NCI-H1417 treated with DMSO at 0.1 percent for 48 hours (cell line): ENCODE measurements around the gene OAS3.
"Not testable (repeated sequence)": the region's sequence is repeated elsewhere in the genome, so short reads cannot be mapped to it uniquely, and the experiment has no call there.

Experiments
- DNase-seq: peaks from one replicate; lab custom pipeline; 2025; lab: John Stamatoyannopoulos, UW

Gene OAS3

GRCh38 chr12:112980491-112981158 lies 42.4 kb downstream of the OAS3 start:
- DNase-seq, result no peak

GRCh38 chr12:112985642-112986290 lies 47.5 kb downstream of the OAS3 start:
- no peak for DNase-seq

- no peak for DNase-seq
Observed at GRCh38 chr12:112986291-112986800, 48.1 kb downstream of the OAS3 start.

GRCh38 chr12:112987561-112987960 lies 49.3 kb downstream of the OAS3 start:
- DNase-seq, result no peak

GRCh38 chr12:112988224-112988623 lies 50.0 kb downstream of the OAS3 start:
- no peak for DNase-seq

GRCh38 chr12:112988823-112989385 lies 50.6 kb downstream of the OAS3 start:
- DNase-seq, result not testable (repeated sequence)

- no peak for DNase-seq
Observed at GRCh38 chr12:112989806-112990205, 51.5 kb downstream of the OAS3 start.

GRCh38 chr12:112992541-112993398 lies 54.5 kb downstream of the OAS3 start:
- no peak for DNase-seq

- DNase-seq, result no peak
Observed at GRCh38 chr12:112995008-112995407, 56.7 kb downstream of the OAS3 start.

- DNase-seq, result no peak
Observed at GRCh38 chr12:112996501-112996900, 58.2 kb downstream of the OAS3 start.

GRCh38 chr12:112997506-112997905 lies 59.2 kb downstream of the OAS3 start:
- no peak for DNase-seq

- peak; percentile 24 for DNase-seq
Observed at GRCh38 chr12:112998987-112999767, 60.9 kb downstream of the OAS3 start.

- DNase-seq, result no peak
Observed at GRCh38 chr12:113000433-113000832, 62.2 kb downstream of the OAS3 start.

GRCh38 chr12:113002155-113002554 lies 63.9 kb downstream of the OAS3 start:
- no peak for DNase-seq

GRCh38 chr12:113002676-113003075 lies 64.4 kb downstream of the OAS3 start:
- DNase-seq, result no peak

- no peak for DNase-seq
Observed at GRCh38 chr12:113003636-113004035, 65.4 kb downstream of the OAS3 start.

GRCh38 chr12:113005762-113006161 lies 67.5 kb downstream of the OAS3 start:
- no peak for DNase-seq

- DNase-seq, result no peak
Observed at GRCh38 chr12:113006206-113006605, 67.9 kb downstream of the OAS3 start.

- no peak for DNase-seq
Observed at GRCh38 chr12:113006641-113007040, 68.4 kb downstream of the OAS3 start.

- DNase-seq, result no peak
Observed at GRCh38 chr12:113007166-113007565, 68.9 kb downstream of the OAS3 start.

- no peak for DNase-seq
Observed at GRCh38 chr12:113010701-113011100, 72.4 kb downstream of the OAS3 start.

- no peak for DNase-seq
Observed at GRCh38 chr12:113014565-113014964, 76.3 kb downstream of the OAS3 start.
